Fibroblast of pulmonary artery (primary cell): Measurements from ENCODE around the gene S100PBP.

Source experiments
- DNase-seq: peaks from one replicate; pipeline ENCODE4 v3.0.0-alpha.2; 2010; ENCODE audit warnings: low read depth
- H3K4me3 ChIP-seq: replicated peaks from 2 replicates; pipeline ENCODE4 v1.5.1; 2011; ENCODE audit warnings: low read depth, mild to moderate bottlenecking, control low read depth, low read length, moderate library complexity
- CTCF ChIP-seq: IDR thresholded peaks from 2 replicates; pipeline ENCODE4 v1.5.1; 2011; ENCODE audit warnings: mild to moderate bottlenecking, control low read depth, low read length, inconsistent platforms; ENCODE audit errors: missing control alignments

S100PBP gene

DNA sequence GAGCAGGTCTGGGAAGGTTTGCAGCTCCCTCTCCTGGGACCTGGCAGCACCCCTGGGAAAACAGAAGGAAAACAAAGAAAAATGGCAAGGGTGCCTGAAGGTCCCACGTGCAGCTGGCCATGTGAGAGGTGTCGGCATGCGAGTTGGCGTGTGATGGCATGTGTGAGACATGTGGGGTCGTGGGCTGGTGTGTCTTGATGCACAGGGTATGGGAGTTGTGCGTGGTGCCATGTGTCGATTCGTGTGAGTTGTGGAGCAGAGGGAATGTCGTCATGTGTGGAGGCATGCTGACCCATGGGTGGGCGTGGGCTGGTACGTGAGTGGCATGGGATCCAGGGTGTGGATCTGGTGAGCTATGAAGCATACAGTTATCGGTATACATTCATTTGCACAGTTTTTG lies 70.2 kb downstream of the S100PBP start:
- DNase-seq: no peak
- no peak for TF ChIP-seq CTCF
- H3K4me3 ChIP-seq: no peak overlapping the region

GRCh38 chr1:32888134-32888533 lies 70.7 kb downstream of the S100PBP start:
- no peak for TF ChIP-seq CTCF
- H3K4me3 ChIP-seq: no peak overlapping the region
- DNase-seq: no peak

GRCh38 chr1:32888677-32889420 lies 71.4 kb downstream of the S100PBP start:
- DNase-seq: no peak
- no peak overlapping the region for H3K4me3 ChIP-seq
- no peak for TF ChIP-seq CTCF

GRCh38 chr1:32889731-32890278 lies 72.4 kb downstream of the S100PBP start:
- H3K4me3 ChIP-seq: no peak overlapping the region
- no peak for DNase-seq
- no peak for TF ChIP-seq CTCF

GRCh38 chr1:32890516-32891240 lies 73.2 kb downstream of the S100PBP start:
- DNase-seq: no peak
- H3K4me3 ChIP-seq: no peak overlapping the region
- no peak for TF ChIP-seq CTCF

DNA sequence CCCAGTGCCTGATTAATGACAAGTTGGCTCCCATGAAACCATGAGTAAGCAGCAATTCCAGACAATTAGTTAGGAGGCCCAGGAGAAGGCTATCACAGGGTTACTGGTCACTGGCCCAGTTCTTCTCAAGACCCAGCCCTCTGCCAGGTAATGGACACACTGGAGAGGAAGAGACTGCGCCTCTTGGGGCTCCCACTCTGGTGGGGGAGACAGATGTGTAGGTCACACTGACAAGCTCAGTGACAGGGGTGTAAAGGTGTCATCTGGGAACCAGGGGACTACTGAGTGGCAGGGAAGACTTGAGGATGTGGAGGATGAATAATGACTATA lies 73.8 kb downstream of the S100PBP start:
- TF ChIP-seq CTCF: no peak
- DNase-seq: no peak
- no peak overlapping the region for H3K4me3 ChIP-seq

- H3K4me3 ChIP-seq: no peak overlapping the region
- TF ChIP-seq CTCF: no peak
- no peak for DNase-seq
Observed at GRCh38 chr1:32891630-32892029, 74.2 kb downstream of the S100PBP start.
